BLaER1 treated with 17β-estradiol and CSF1 and Interleukin-3, amounts not matched to agents 10 nM and 100 nM (cell line): ENCODE results near the gene ZNF444.

Experiments
- H3K27ac ChIP-seq, 11 experiments: shearing (Covaris generic); formaldehyde crosslinking; 2 replicates each; pipeline ENCODE4 v1.8.1; 2022
- H3K27me3 ChIP-seq, 11 experiments: shearing (Covaris generic); formaldehyde crosslinking; 2 replicates each; pipeline ENCODE4 v1.8.1; 2022
- H3K36me3 ChIP-seq, 11 experiments: shearing (Covaris generic); formaldehyde crosslinking; 2 replicates each; pipeline ENCODE4 v1.8.1; 2022
- H3K4me1 ChIP-seq, 10 experiments: shearing (Covaris generic); formaldehyde crosslinking; 2 replicates each; pipeline ENCODE4 v1.8.1; 2022
- H3K4me2 ChIP-seq, 11 experiments: shearing (Covaris generic); formaldehyde crosslinking; 2 replicates each; pipeline ENCODE4 v1.8.1; 2022
- H3K4me3 ChIP-seq, 10 experiments: shearing (Covaris generic); formaldehyde crosslinking; 2 replicates each; pipeline ENCODE4 v1.8.1; 2022
- H3K9ac ChIP-seq, 11 experiments: shearing (Covaris generic); formaldehyde crosslinking; 2 replicates each; pipeline ENCODE4 v1.8.1; 2022
- H3K9me3 ChIP-seq, 11 experiments: shearing (Covaris generic); formaldehyde crosslinking; replicated peaks in 1 of 11; 2 replicates each; pipeline ENCODE4 v1.8.1; 2022
- H4K20me1 ChIP-seq, 11 experiments: shearing (Covaris generic); formaldehyde crosslinking; 2 replicates each; pipeline ENCODE4 v1.8.1; 2022
- Cebpa-rat ChIP-seq, 11 experiments: shearing (Covaris generic); IDR thresholded peaks; 2 replicates each; pipeline ENCODE4 v1.8.1; 2022

Gene ZNF444

GRCh38 chr19:56152644-56153043 is 11.6 kb downstream of the ZNF444 start:
- Histone ChIP-seq H3K4me3 (no peak overlapping the region), H3K9me3 (peaks cover 0 to 6% (median 0%) of the 10 kb centered on the region in 11 experiments; a peak in 4 of 22 replicates), H3K4me1 (peaks cover 0 to 15% (median 4%) of the 10 kb centered on the region in 10 experiments; a peak in 8 of 20 replicates), H4K20me1 (peaks cover 5 to 88% (median 69%) of the 10 kb centered on the region in 11 experiments; a peak in 21 of 22 replicates), H3K27me3 (no peaks in the 10 kb centered on the region), H3K27ac (no peak overlapping the region), H3K36me3 (peaks cover 66 to 91% (median 82%) of the 10 kb centered on the region in 11 experiments), H3K4me2 (no peak overlapping the region), H3K9ac (peak overlapping the region in 1 of 11 experiments; percentile 9; a peak in 1 of 22 replicates)
- TF ChIP-seq Cebpa-rat (IDR thresholded peaks at IDR 0.05), result no peak

GRCh38 chr19:56153507-56153906 is 12.4 kb downstream of the ZNF444 start:
- peaks cover 5 to 80% (median 63%) of the 10 kb centered on the region in 11 experiments; a peak in 21 of 22 replicates for H4K20me1 ChIP-seq
- H3K9ac ChIP-seq, result peak overlapping the region in 1 of 11 experiments; percentile 29; a peak in 1 of 22 replicates
- peaks cover 0 to 12% (median 0%) of the 10 kb centered on the region in 11 experiments; a peak in 7 of 22 replicates for H3K9me3 ChIP-seq
- H3K4me3 ChIP-seq, result no peak overlapping the region
- no peak overlapping the region for H3K27ac ChIP-seq
- no peaks in the 10 kb centered on the region for H3K27me3 ChIP-seq
- peaks cover 66 to 91% (median 82%) of the 10 kb centered on the region in 11 experiments for H3K36me3 ChIP-seq
- H3K4me1 ChIP-seq, result peaks cover 0 to 20% (median 7%) of the 10 kb centered on the region in 10 experiments; a peak in 8 of 20 replicates
- no peak overlapping the region for H3K4me2 ChIP-seq
- TF ChIP-seq Cebpa-rat (IDR thresholded peaks at IDR 0.05), result no peak

GRCh38 chr19:56155124-56155687 is 14.1 kb downstream of the ZNF444 start:
- no peak overlapping the region for H3K9ac ChIP-seq
- H3K4me2 ChIP-seq, result no peak overlapping the region
- no peak for TF ChIP-seq Cebpa-rat (IDR thresholded peaks at IDR 0.05)
- H3K27me3 ChIP-seq, result no peaks in the 10 kb centered on the region
- H3K36me3 ChIP-seq, result peaks cover 72 to 91% (median 84%) of the 10 kb centered on the region in 11 experiments
- peaks cover 5 to 82% (median 57%) of the 10 kb centered on the region in 11 experiments; a peak in 21 of 22 replicates for H4K20me1 ChIP-seq
- no peak overlapping the region for H3K4me3 ChIP-seq
- peaks cover 0 to 12% (median 0%) of the 10 kb centered on the region in 11 experiments; a peak in 7 of 22 replicates for H3K9me3 ChIP-seq
- peaks cover 0 to 20% (median 7%) of the 10 kb centered on the region in 10 experiments; a peak in 8 of 20 replicates for H3K4me1 ChIP-seq
- H3K27ac ChIP-seq, result no peak overlapping the region

- peaks cover 85 to 99% (median 95%) of the 10 kb centered on the region in 11 experiments for H3K36me3 ChIP-seq
- peaks cover 4 to 24% (median 11%) of the 10 kb centered on the region in 10 experiments for H3K4me1 ChIP-seq
- no peak overlapping the region for H3K4me2 ChIP-seq
- H3K9ac ChIP-seq, result no peak overlapping the region
- TF ChIP-seq Cebpa-rat (IDR thresholded peaks at IDR 0.05), result no peak
- no peaks in the 10 kb centered on the region for H3K27me3 ChIP-seq
- peaks cover 0 to 12% (median 0%) of the 10 kb centered on the region in 11 experiments; a peak in 7 of 22 replicates for H3K9me3 ChIP-seq
- no peak overlapping the region for H3K27ac ChIP-seq
- no peak overlapping the region for H3K4me3 ChIP-seq
- peaks cover 1 to 87% (median 56%) of the 10 kb centered on the region in 11 experiments; a peak in 21 of 22 replicates for H4K20me1 ChIP-seq
These were observed 15.7 kb downstream of the ZNF444 start for GRCh38 chr19:56156768-56157167.

GRCh38 chr19:56158170-56158757 is 17.2 kb downstream of the ZNF444 start:
- Histone ChIP-seq H3K4me1 (peaks cover 19 to 39% (median 25%) of the 10 kb centered on the region in 10 experiments), H3K9me3 (peaks cover 0 to 12% (median 0%) of the 10 kb centered on the region in 11 experiments; a peak in 7 of 22 replicates), H4K20me1 (peaks cover 0 to 86% (median 51%) of the 10 kb centered on the region in 11 experiments; a peak in 21 of 22 replicates), H3K4me2 (0 out of 22 replicates have a peak overlapping the region, but pooled peaks of 1 of the 11 experiments have one; percentile 3), H3K27me3 (no peaks in the 10 kb centered on the region), H3K9ac (no peak overlapping the region), H3K4me3 (no peak overlapping the region), H3K27ac (no peak overlapping the region; a peak in 1 of 22 replicates), H3K36me3 (peaks cover 82 to 98% (median 86%) of the 10 kb centered on the region in 11 experiments)
- no peak for TF ChIP-seq Cebpa-rat (IDR thresholded peaks at IDR 0.05)

GRCh38 chr19:56159009-56159559 is 18.0 kb downstream of the ZNF444 start:
- Histone ChIP-seq H3K27ac (no peak overlapping the region), H4K20me1 (peaks cover 0 to 86% (median 51%) of the 10 kb centered on the region in 11 experiments; a peak in 19 of 22 replicates), H3K4me1 (peaks cover 23 to 44% (median 30%) of the 10 kb centered on the region in 10 experiments), H3K4me3 (no peak overlapping the region), H3K9ac (no peak overlapping the region), H3K9me3 (peaks cover 0 to 12% (median 0%) of the 10 kb centered on the region in 11 experiments; a peak in 7 of 22 replicates), H3K27me3 (no peaks in the 10 kb centered on the region), H3K36me3 (peaks cover 73 to 90% (median 78%) of the 10 kb centered on the region in 11 experiments), H3K4me2 (no peak overlapping the region)
- TF ChIP-seq Cebpa-rat (IDR thresholded peaks at IDR 0.05), result no peak

- no peak overlapping the region for H3K4me2 ChIP-seq
- peaks cover 23 to 50% (median 34%) of the 10 kb centered on the region in 10 experiments for H3K4me1 ChIP-seq
- no peak for TF ChIP-seq Cebpa-rat (IDR thresholded peaks at IDR 0.05)
- H3K36me3 ChIP-seq, result peaks cover 67 to 83% (median 71%) of the 10 kb centered on the region in 11 experiments
- no peak overlapping the region for H3K4me3 ChIP-seq
- peaks cover 0 to 12% (median 0%) of the 10 kb centered on the region in 11 experiments; a peak in 7 of 22 replicates for H3K9me3 ChIP-seq
- peaks cover 0 to 82% (median 47%) of the 10 kb centered on the region in 11 experiments; a peak in 18 of 22 replicates for H4K20me1 ChIP-seq
- no peaks in the 10 kb centered on the region for H3K27me3 ChIP-seq
- no peak overlapping the region for H3K9ac ChIP-seq
- H3K27ac ChIP-seq, result no peak overlapping the region
These were observed 18.7 kb downstream of the ZNF444 start for GRCh38 chr19:56159622-56160271.

GRCh38 chr19:56161534-56161933 is 20.4 kb downstream of the ZNF444 start:
- Histone ChIP-seq H3K9ac (no peak overlapping the region), H3K9me3 (peaks cover 0 to 12% (median 0%) of the 10 kb centered on the region in 11 experiments; a peak in 7 of 22 replicates), H3K36me3 (peaks cover 49 to 66% (median 53%) of the 10 kb centered on the region in 11 experiments), H3K27ac (no peak overlapping the region), H3K4me1 (peaks cover 23 to 45% (median 34%) of the 10 kb centered on the region in 10 experiments), H4K20me1 (peaks cover 0 to 65% (median 31%) of the 10 kb centered on the region in 11 experiments; a peak in 17 of 22 replicates), H3K4me3 (no peak overlapping the region), H3K27me3 (no peaks in the 10 kb centered on the region), H3K4me2 (peak overlapping the region; percentile 22 to 80 (median 60); a peak in 18 of 22 replicates)
- no peak for TF ChIP-seq Cebpa-rat (IDR thresholded peaks at IDR 0.05)
